Muscle layer of colon (tissue), 2 donors: ENCODE measurements around the gene ACTN3.
"Not testable (repeated sequence)": the region's sequence is repeated elsewhere in the genome, so short reads cannot be mapped to it uniquely, and the experiment has no call there.

Experiments used
- H3K27ac ChIP-seq: one replicate; pipeline ENCODE4 v1.7.0; 2013; ENCODE audit warnings: low read depth, mild to moderate bottlenecking, low read length, moderate library complexity
- H3K27me3 ChIP-seq, 2 donors: one replicate each; pipeline ENCODE4 v1.7.0; 2013; ENCODE audit warnings: low read length in 2 of 2, mild to moderate bottlenecking in 2 of 2; ENCODE audit not compliant: insufficient read depth in 2 of 2, control insufficient read depth in 1 of 2
- H3K36me3 ChIP-seq: one replicate; pipeline ENCODE4 v1.7.0; 2013; ENCODE audit warnings: mild to moderate bottlenecking, low read length; ENCODE audit not compliant: insufficient read depth
- H3K4me1 ChIP-seq: one replicate; pipeline ENCODE4 v1.7.0; 2013; ENCODE audit warnings: mild to moderate bottlenecking, low read length; ENCODE audit not compliant: insufficient read depth
- H3K4me3 ChIP-seq, 2 donors: one replicate each; pipeline ENCODE4 v1.7.0; 2013; ENCODE audit warnings: low read length in 2 of 2, low read depth in 1 of 2, mild to moderate bottlenecking in 1 of 2, moderate library complexity in 1 of 2
- H3K9ac ChIP-seq: one replicate; pipeline ENCODE4 v1.7.0; 2013; ENCODE audit warnings: low read length
- H3K9me3 ChIP-seq: one replicate; pipeline ENCODE4 v1.7.0; 2013; ENCODE audit warnings: mild to moderate bottlenecking, low read length
- donor health status: abdominal sarcoma.
- donor health status: Adenocarcinoma of cecum.

The ACTN3 gene

GRCh38 chr11:66569076-66569475 is 22.4 kb downstream of the ACTN3 start:
- H3K4me1 ChIP-seq, result peaks cover 14% of the 10 kb centered on the region
- no peaks in the 10 kb centered on the region for H3K27me3 ChIP-seq
- no peak overlapping the region for H3K27ac ChIP-seq
- peaks cover 4% of the 10 kb centered on the region for H3K36me3 ChIP-seq
- H3K9me3 ChIP-seq, result no peaks in the 10 kb centered on the region
- H3K9ac ChIP-seq, result no peak overlapping the region
- H3K4me3 ChIP-seq, result peak overlapping the region in 1 of 2 donors; percentile 70

- H3K36me3 ChIP-seq, result peaks cover 4% of the 10 kb centered on the region
- no peak overlapping the region for H3K27ac ChIP-seq
- H3K27me3 ChIP-seq, result no peaks in the 10 kb centered on the region
- no peaks in the 10 kb centered on the region for H3K9me3 ChIP-seq
- H3K4me3 ChIP-seq, result no peak overlapping the region
- H3K4me1 ChIP-seq, result peaks cover 14% of the 10 kb centered on the region
- H3K9ac ChIP-seq, result no peak overlapping the region
These were observed 23.6 kb downstream of the ACTN3 start for GRCh38 chr11:66570079-66570849.

DNA sequence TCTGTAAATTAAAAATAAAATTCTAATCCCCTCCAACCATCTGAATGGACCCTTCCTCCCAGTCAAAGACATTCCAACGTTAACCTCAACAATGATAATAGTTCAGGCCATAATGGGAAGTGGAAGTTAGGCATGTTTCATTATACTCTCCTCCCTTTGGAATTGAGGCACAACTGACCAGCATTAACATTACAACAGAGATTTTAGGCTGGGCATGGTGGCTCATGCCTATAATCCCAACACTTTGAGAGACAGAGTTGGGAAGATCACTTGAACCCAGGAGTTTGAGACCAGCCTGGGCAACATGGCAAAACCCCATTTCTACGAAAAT is 24.1 kb downstream of the ACTN3 start:
- Histone ChIP-seq H3K4me3 (no peak overlapping the region), H3K27ac (no peak overlapping the region), H3K27me3 (no peaks in the 10 kb centered on the region), H3K9me3 (no peaks in the 10 kb centered on the region), H3K4me1 (peaks cover 14% of the 10 kb centered on the region), H3K9ac (no peak overlapping the region), H3K36me3 (no peaks in the 10 kb centered on the region)

DNA sequence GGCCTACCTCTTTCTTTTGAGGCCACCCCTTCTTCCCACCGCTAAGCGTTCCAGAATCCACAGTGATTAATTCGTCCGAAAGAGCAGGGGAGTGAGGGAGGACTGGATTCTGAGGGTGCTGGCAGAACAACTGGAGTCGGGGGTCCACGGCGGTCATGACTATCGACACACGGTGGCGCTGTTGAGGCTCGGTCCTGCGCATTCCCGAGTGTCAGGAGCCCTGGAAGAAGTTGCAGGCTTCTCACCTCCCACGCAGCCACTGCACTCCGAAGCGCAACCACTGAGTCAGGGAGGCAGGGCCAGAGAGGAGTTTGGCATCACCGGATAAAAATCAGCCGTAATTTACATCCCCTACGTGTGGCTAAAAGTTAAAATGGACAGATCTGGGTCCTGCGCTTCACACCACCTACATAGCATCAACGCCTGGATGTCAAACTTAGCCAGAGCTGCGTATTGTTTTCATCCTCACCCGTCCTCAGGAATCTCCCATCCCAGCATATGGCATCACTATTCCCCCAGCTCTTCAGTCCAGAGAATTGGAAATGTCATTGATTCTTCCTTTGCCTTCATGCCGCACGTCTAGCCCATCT is 32.4 kb downstream of the ACTN3 start:
- Histone ChIP-seq H3K9ac (no peak overlapping the region), H3K4me3 (no peak overlapping the region), H3K9me3 (no peaks in the 10 kb centered on the region), H3K36me3 (no peaks in the 10 kb centered on the region), H3K27me3 (no peaks in the 10 kb centered on the region), H3K4me1 (peaks cover 5% of the 10 kb centered on the region), H3K27ac (no peak overlapping the region)

- Histone ChIP-seq H3K4me3 (no peak overlapping the region), H3K9me3 (no peaks in the 10 kb centered on the region), H3K27ac (no peak overlapping the region), H3K4me1 (peaks cover 5% of the 10 kb centered on the region), H3K9ac (no peak overlapping the region), H3K36me3 (no peaks in the 10 kb centered on the region), H3K27me3 (no peaks in the 10 kb centered on the region)
These were observed 34.1 kb downstream of the ACTN3 start for GRCh38 chr11:66580803-66581202.

DNA sequence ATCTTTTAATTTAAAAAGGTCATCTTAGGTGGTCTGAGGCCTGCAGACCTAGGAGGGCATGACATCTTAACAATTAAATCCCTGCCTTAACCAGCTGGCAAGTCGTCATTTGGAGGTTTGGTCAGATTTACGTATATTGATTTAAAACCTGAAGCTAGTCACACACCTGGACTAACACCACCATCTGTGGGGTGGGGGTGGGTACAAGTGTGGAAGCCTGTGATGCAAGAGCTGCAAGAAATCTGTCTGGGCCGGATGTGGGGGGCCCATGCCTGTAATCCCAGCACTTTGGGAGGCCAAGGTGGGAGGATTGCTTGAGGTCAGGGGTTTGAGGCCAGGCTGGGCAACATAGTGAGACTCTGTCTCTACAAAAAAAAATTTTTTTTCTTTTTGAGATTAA is 34.6 kb downstream of the ACTN3 start:
- Histone ChIP-seq H3K27me3 (no peaks in the 10 kb centered on the region), H3K9me3 (no peaks in the 10 kb centered on the region), H3K36me3 (no peaks in the 10 kb centered on the region), H3K4me1 (peaks cover 5% of the 10 kb centered on the region), H3K27ac (no peak overlapping the region), H3K9ac (no peak overlapping the region), H3K4me3 (no peak overlapping the region)

GRCh38 chr11:66582565-66583147 is 36.0 kb downstream of the ACTN3 start:
- not testable (repeated sequence) for H3K4me1 ChIP-seq, H3K9me3 ChIP-seq

DNA sequence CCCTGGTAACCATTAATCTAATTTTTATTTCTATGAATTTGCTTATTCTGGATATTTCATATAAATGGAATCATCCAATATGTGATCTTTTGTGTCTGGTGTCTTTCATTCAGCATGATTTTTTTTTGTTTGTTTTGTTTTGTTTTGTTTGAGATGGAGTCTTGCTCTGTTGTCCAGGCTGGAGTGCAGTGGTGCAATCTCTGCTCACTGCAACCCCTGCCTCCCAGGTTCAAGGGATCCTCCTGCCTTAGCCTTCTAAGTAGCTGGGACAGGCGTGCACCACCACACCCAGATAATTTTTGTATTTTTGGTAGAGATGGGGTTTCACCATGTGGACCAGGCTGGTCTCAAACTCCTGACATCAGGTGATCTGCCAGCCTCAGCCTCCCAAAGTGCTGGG is 38.7 kb downstream of the ACTN3 start:
- not testable (repeated sequence) for H3K27me3 ChIP-seq, H3K9me3 ChIP-seq, H3K27ac ChIP-seq, H3K36me3 ChIP-seq, H3K4me3 ChIP-seq, H3K9ac ChIP-seq, H3K4me1 ChIP-seq

More at GRCh38 chr11:66582565-66583147, 36.0 kb downstream of the ACTN3 start:
- H3K36me3 ChIP-seq, H3K27ac ChIP-seq, H3K27me3 ChIP-seq, H3K4me3 ChIP-seq, H3K9ac ChIP-seq: not testable (repeated sequence)

- Histone ChIP-seq H3K9ac (no peak overlapping the region), H3K4me1 (no peaks in the 10 kb centered on the region), H3K27ac (no peak overlapping the region), H3K27me3 (no peaks in the 10 kb centered on the region), H3K4me3 (no peak overlapping the region), H3K9me3 (no peaks in the 10 kb centered on the region), H3K36me3 (no peaks in the 10 kb centered on the region)
These were observed 39.4 kb downstream of the ACTN3 start for GRCh38 chr11:66586136-66586535.

- H3K9ac ChIP-seq, H3K36me3 ChIP-seq, H3K9me3 ChIP-seq, H3K4me3 ChIP-seq, H3K27ac ChIP-seq, H3K27me3 ChIP-seq: not testable (repeated sequence)
- H3K4me1 ChIP-seq, result peaks cover 19% of the 10 kb centered on the region
These were observed 42.6 kb downstream of the ACTN3 start for GRCh38 chr11:66589315-66589714.

GRCh38 chr11:66589996-66590675 is 43.4 kb downstream of the ACTN3 start:
- no peaks in the 10 kb centered on the region for H3K36me3 ChIP-seq
- no peaks in the 10 kb centered on the region for H3K9me3 ChIP-seq
- H3K27ac ChIP-seq, result no peak overlapping the region
- H3K4me1 ChIP-seq, result peaks cover 27% of the 10 kb centered on the region
- no peaks in the 10 kb centered on the region for H3K27me3 ChIP-seq
- no peak overlapping the region for H3K9ac ChIP-seq
- no peak overlapping the region for H3K4me3 ChIP-seq
